Upper lobe of left lung (tissue), 4 donors: ENCODE results near the gene CNTNAP5.

Experiments used
- EP300 ChIP-seq, 4 donors: sonication (generic); formaldehyde crosslinking; IDR thresholded peaks; one replicate each; pipeline ENCODE4 v1.5.1; 2017; ENCODE audit warnings: antibody characterized with exemption in 4 of 4, control low read depth in 2 of 4
- POLR2A ChIP-seq, 4 donors: fragments of 450-650 bp; IDR thresholded peaks; one replicate each; pipeline ENCODE4 v1.5.1; 2016 to 2017; ENCODE audit warnings: antibody characterized with exemption in 4 of 4, mild to moderate bottlenecking in 2 of 4
- POLR2AphosphoS5 ChIP-seq, 2 donors: sonication (generic); formaldehyde crosslinking; IDR thresholded peaks; one replicate each; pipeline ENCODE4 v1.5.1; 2017; ENCODE audit warnings: antibody characterized with exemption in 2 of 2
- TF ChIP-seq, protein P1 (sequence below), 6 experiments: fragments of 450-650 bp in 4 of 6; fragments of 200-600 bp in 2 of 6; sonication (generic) in 2 of 6; IDR thresholded peaks; one replicate each; pipeline ENCODE4 v1.5.1; 2016 to 2019; ENCODE audit warnings: antibody characterized with exemption in 6 of 6

DNA sequence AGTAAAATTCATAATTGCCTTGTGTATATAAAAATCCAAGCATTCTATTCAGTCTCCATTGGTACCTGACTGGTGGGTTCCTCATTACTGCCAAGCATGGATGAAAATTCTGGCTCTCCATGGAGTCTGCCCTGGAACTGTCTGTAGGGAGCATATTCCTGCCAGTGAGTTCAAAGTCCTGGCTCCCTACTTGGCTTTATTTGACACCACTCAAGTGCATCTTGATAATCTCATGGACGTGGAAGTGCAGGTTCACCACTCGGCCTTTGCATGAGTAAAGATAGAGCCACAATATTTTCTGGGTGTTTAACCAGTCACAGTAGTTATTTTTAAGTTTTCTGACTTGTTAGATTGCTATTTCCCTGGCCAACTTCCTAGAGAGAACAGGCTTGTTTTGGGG is 63.5 kb downstream of the CNTNAP5 start:
- TF ChIP-seq POLR2A (IDR thresholded peaks at IDR 0.05) (no peak), POLR2AphosphoS5 (IDR thresholded peaks at IDR 0.05) (no peak), EP300 (IDR thresholded peaks at IDR 0.05) (no peak)
- TF ChIP-seq, protein P1, sequence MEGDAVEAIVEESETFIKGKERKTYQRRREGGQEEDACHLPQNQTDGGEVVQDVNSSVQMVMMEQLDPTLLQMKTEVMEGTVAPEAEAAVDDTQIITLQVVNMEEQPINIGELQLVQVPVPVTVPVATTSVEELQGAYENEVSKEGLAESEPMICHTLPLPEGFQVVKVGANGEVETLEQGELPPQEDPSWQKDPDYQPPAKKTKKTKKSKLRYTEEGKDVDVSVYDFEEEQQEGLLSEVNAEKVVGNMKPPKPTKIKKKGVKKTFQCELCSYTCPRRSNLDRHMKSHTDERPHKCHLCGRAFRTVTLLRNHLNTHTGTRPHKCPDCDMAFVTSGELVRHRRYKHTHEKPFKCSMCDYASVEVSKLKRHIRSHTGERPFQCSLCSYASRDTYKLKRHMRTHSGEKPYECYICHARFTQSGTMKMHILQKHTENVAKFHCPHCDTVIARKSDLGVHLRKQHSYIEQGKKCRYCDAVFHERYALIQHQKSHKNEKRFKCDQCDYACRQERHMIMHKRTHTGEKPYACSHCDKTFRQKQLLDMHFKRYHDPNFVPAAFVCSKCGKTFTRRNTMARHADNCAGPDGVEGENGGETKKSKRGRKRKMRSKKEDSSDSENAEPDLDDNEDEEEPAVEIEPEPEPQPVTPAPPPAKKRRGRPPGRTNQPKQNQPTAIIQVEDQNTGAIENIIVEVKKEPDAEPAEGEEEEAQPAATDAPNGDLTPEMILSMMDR (IDR thresholded peaks at IDR 0.05): no peak
